NCI-H345 (cell line): Measurements from ENCODE around the gene RGL4.
"Not testable (repeated sequence)": the region's sequence is repeated elsewhere in the genome, so short reads cannot be mapped to it uniquely, and the experiment has no call there.

Experiments
- DNase-seq: peaks from one replicate; lab custom pipeline; 2025; lab: John Stamatoyannopoulos, UW

Gene RGL4

DNA sequence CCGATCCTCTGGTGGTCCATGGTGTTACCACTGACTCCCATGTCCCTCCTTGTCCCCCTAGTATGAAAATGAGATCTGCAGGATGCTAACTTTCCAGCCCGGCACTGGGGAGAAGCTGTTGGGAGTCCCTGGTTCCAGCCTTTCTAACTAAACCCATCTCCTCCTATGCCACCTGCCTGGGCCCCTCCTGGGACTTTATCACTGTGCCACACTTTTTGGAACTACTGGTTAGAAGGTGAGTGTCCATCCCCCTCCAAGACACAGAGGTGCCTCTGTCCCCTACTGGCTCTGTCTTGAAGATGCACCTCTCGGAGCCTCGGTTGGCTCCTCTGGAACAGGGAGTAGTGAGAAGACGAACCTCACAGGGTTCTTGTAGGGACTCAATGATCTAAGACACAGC lies at the start of gene RGL4:
Gene RGL4 (plus strand): TSS at position 301 of the 400 bp plus-strand sequence. CDS start 1,018 bp downstream, outside the sequence.
- DNase-seq = no peak

GRCh38 chr22:23646526-23646925 lies 44.3 kb upstream of the RGL4 start:
- DNase-seq = not testable (repeated sequence)

GRCh38 chr22:23649071-23649501 lies 41.7 kb upstream of the RGL4 start:
- no peak for DNase-seq

GRCh38 chr22:23651676-23652075 lies 39.1 kb upstream of the RGL4 start:
- DNase-seq = no peak

- DNase-seq = no peak
Observed at GRCh38 chr22:23652286-23652685, 38.5 kb upstream of the RGL4 start.

DNA sequence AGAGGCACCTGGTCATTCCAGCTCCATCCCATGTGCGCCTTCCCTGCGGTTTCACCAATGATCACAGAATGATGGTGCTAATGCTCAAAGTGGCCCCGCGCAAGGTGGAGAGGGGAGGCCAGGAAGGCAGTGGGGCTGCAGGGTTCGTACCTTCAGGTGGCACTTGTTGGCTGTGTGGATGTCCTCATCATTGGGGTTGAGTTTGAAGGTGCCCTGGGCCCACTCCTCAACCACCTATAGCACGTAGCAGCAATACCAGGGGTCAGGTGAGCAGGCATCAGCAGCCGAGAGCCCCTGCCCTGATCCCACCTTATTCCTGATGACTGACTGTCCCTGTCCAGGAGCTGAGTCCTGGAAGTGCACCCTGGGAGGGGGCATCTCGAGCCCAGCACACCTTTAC lies 38.1 kb upstream of the RGL4 start:
- no peak for DNase-seq

DNA sequence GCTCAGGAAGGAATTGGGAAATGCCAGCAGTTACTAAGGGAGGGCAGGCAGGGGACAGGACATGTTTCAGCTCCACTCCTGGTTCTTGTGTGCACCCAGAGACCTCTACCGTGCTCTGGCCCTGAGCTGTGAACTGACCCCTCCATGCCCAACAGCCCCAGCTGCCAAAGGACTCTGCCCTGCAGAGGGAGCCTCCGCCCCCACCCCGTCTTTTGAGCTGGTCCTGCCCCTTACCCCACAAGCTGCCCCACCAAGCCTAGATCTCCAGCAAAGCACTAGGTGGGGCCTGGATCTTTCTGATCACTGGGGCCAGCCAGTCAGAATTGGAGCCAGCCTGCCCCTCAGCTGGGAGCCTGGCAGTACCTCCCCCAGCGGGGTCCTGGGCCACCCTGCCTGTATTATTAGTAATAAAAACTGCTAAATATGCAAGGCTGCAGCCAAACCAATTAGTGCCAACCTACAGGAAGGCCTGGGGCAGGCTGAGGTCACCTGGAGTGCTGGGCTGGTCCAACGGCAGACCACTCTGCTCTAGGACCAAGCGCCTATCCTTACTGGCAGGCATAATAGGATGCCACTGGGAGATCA lies 34.8 kb upstream of the RGL4 start:
- DNase-seq = no peak

DNA sequence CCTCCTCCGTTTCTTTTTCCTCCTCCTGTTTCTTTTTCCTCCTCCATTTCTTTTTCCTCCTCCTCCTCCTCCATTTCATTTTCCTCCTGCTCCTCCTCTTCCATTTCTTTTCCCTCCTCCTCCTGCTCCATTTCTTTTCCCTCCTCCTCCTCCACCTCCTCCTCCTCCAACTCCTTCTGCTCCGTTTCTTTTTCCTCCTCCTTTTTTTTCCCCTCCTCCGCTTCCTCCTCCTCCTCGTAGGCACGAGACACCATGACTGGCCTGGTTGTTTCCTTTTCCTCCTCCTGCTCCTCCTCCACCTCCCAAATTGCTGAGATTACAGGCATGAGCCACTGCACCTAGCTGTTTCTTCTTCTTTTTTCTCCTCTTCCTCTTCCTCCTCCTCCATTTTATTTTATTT lies 33.1 kb upstream of the RGL4 start:
- DNase-seq = no peak

GRCh38 chr22:23660381-23660780 lies 30.4 kb upstream of the RGL4 start:
- not testable (repeated sequence) for DNase-seq

GRCh38 chr22:23670378-23671295 lies 20.2 kb upstream of the RGL4 start:
- no peak for DNase-seq

DNA sequence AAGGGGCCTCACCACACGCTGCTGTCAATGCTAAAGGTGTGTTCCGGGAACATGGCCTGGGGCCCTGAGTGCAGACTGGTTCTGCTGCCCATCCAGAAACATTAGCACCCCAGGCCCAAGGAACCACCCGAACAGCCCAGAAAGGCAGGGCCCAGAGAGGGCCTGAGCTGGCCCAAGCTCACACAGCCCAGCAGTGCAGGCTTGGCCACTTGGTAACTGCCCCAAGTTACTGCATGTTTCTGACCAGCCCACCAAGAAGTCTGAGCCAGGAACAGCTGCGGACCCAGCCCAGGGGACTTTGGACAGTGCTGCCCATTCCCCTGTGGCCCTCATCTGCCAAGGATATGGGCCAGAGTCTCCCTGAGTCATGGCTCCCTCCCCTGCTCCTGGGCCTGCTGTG lies 19.4 kb upstream of the RGL4 start:
- DNase-seq = not testable (repeated sequence)

- DNase-seq = not testable (repeated sequence)
Observed at GRCh38 chr22:23672307-23673049, 18.3 kb upstream of the RGL4 start.

- DNase-seq = no peak
Observed at GRCh38 chr22:23673050-23673620, 17.7 kb upstream of the RGL4 start.

DNA sequence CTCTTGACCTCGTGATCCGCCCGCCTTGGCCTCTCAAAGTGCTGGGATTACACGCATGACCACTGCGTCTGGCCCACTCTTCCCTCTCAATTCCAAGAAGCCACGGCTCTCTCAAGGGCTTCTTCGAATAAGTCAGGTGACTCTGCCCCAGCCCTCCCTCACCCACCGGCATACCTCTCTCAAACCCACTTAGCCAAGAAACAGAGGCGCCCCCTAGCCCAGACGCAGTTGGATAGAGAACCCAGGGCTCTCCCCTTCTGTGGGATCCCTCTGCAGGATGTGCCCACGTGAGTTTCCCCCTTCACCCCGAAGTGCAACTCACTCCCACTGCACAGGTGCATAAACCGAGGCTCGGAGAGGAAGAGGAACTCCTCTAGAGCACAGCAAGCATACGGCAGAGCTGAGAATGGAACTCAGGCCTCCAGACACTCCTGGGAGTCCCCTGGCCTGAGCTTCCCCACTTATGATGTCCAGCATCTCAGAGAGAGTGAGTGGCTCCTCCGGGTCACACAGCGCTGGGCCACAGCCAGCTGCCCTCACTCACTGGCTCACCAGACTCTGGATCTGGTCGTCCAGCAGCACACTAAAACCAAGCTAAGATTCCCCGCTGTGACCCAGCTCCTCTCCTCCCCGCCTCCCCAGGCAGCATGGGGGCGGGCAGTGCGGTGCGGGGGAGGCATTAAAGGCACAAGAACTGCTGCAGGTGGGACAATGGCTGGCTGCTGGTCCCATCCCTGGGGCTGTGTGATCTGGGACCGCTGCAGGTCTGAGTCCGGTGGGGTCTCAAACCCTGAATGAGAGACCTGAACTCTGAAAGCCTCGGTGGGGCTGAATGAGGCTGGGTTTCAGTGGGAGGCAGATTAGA lies 16.8 kb upstream of the RGL4 start:
- no peak for DNase-seq

GRCh38 chr22:23674886-23675501 lies 15.8 kb upstream of the RGL4 start:
- DNase-seq = not testable (repeated sequence)

- DNase-seq = no peak
Observed at GRCh38 chr22:23675502-23676415, 15.1 kb upstream of the RGL4 start.

GRCh38 chr22:23676841-23677700 lies 13.7 kb upstream of the RGL4 start:
- not testable (repeated sequence) for DNase-seq

GRCh38 chr22:23677701-23677995 lies 13.2 kb upstream of the RGL4 start:
- no peak for DNase-seq

DNA sequence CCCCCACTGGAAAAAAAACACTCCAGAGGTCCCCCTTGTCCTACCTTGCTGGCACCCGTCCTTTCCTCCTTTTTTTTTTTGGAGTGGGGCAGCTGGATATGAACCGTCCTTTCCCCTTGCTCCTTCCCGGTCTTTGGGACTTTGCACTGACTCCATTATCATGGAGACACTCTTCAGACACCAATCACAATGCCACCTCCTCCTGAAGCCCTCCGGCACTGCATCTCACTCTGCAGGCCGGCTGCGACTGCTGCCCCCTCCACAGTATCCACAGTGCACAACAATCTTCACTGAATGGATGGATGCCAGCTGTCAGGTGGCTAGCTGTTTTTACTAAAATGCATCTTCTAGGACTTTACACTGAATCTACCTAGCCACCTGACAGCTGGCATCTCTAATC lies 12.7 kb upstream of the RGL4 start:
- DNase-seq = no peak
